Mesothelial cell of epicardium (in vitro differentiated cells): Measurements from ENCODE around the gene TBCCD1. TPM values are rescaled to one million over a fixed set of nuclear protein-coding genes. Genes with fewer than 3 reads are reported as not detected.
A peak's percentile ranks its signal among the peaks of the same experiment; 100 is the strongest.

ENCODE experiments used
- DNase-seq, 2 experiments: peaks; one replicate each; pipeline ENCODE4 v3.0.0; 2021; ENCODE audit warnings: low spot score in 2 of 2; ENCODE audit not compliant: unreplicated experiment in 2 of 2
- H3K27ac Mint-ChIP-seq: 2 replicates; pipeline ENCODE4 v1.8.0; 2021; ENCODE audit warnings: mixed read lengths
- H3K27me3 Mint-ChIP-seq: 2 replicates; pipeline ENCODE4 v1.8.0; 2021; ENCODE audit warnings: low read depth, mixed read lengths
- H3K36me3 Mint-ChIP-seq: 2 replicates; pipeline ENCODE4 v1.8.0; 2021; ENCODE audit warnings: mixed read lengths
- H3K4me1 Mint-ChIP-seq: 2 replicates; pipeline ENCODE4 v1.8.0; 2021; ENCODE audit warnings: mixed read lengths
- H3K4me3 Mint-ChIP-seq: 2 replicates; pipeline ENCODE4 v1.8.0; 2021; ENCODE audit warnings: mild to moderate bottlenecking, moderate library complexity, mixed read lengths
- H3K9me3 Mint-ChIP-seq: 2 replicates; pipeline ENCODE4 v1.8.0; 2021; ENCODE audit warnings: mixed read lengths
- total RNA-seq: library from RNA; stranded (reverse); gene quantifications from 3 replicates; pipeline ENCODE4 v1.2.1, GENCODE V29; 2021
- TF ChIP-seq, protein P1 (sequence below): fragments of 200-600 bp; sonication (generic); IDR thresholded peaks from one replicate; pipeline ENCODE4 v1.5.0; 2021; ENCODE audit warnings: antibody characterized with exemption; ENCODE audit not compliant: unreplicated experiment

TBCCD1 gene
- total RNA-seq, 1 donor from 2014 or later = 14.5 TPM

DNA sequence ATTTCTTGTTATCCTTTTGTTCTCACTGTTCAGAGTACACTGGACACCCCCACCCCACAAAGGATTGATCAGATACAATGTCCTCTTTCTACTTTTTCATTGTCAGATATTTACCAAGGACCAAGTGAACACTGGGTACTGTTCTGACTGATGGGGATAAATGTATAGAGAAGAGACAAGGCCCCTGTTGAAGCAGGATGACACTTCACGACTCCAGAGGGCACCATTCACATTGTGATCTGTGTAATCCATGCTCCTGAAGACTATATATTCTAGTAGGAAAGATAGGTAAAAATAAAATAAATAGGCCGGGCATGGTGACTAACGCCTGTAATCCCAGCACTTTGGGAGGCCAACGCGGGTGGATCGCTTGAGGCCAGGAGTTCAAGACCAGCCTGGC lies 15.8 kb downstream of the TBCCD1 start:
- no peak overlapping the region for H3K27ac Mint-ChIP-seq
- H3K4me3 Mint-ChIP-seq = no peak overlapping the region
- no peak for DNase-seq
- no peaks in the 10 kb centered on the region for H3K27me3 Mint-ChIP-seq
- H3K36me3 Mint-ChIP-seq = peaks cover 24% of the 10 kb centered on the region
- TF ChIP-seq, protein P1, sequence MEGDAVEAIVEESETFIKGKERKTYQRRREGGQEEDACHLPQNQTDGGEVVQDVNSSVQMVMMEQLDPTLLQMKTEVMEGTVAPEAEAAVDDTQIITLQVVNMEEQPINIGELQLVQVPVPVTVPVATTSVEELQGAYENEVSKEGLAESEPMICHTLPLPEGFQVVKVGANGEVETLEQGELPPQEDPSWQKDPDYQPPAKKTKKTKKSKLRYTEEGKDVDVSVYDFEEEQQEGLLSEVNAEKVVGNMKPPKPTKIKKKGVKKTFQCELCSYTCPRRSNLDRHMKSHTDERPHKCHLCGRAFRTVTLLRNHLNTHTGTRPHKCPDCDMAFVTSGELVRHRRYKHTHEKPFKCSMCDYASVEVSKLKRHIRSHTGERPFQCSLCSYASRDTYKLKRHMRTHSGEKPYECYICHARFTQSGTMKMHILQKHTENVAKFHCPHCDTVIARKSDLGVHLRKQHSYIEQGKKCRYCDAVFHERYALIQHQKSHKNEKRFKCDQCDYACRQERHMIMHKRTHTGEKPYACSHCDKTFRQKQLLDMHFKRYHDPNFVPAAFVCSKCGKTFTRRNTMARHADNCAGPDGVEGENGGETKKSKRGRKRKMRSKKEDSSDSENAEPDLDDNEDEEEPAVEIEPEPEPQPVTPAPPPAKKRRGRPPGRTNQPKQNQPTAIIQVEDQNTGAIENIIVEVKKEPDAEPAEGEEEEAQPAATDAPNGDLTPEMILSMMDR = no peak
- no peaks in the 10 kb centered on the region for H3K4me1 Mint-ChIP-seq
- no peaks in the 10 kb centered on the region for H3K9me3 Mint-ChIP-seq

DNA sequence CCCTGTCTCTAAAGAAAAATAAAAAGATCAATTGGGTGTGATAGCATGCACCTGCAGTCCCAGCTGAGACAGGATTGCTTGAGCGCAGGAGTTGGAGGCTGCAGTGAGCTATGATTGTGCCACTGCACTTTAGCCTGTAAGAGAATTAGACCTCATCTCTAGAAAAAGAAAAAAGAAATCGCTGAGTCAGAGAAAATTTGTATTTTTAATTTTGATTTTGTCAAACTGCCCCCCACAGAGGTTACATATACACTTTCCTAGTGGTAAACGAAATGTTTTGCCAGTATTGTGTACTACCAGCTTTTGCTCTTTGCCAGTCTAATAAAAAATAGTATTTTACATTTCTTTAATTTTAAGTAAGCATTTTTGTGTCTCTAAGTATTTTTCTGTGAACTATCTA lies 17.6 kb downstream of the TBCCD1 start:
- Mint-ChIP-seq H3K27me3 (no peaks in the 10 kb centered on the region), H3K4me3 (no peak overlapping the region), H3K36me3 (peaks cover 17% of the 10 kb centered on the region), H3K9me3 (no peaks in the 10 kb centered on the region), H3K27ac (no peak overlapping the region), H3K4me1 (no peaks in the 10 kb centered on the region)
- TF ChIP-seq, protein P1 = no peak
- DNase-seq = no peak

DNA sequence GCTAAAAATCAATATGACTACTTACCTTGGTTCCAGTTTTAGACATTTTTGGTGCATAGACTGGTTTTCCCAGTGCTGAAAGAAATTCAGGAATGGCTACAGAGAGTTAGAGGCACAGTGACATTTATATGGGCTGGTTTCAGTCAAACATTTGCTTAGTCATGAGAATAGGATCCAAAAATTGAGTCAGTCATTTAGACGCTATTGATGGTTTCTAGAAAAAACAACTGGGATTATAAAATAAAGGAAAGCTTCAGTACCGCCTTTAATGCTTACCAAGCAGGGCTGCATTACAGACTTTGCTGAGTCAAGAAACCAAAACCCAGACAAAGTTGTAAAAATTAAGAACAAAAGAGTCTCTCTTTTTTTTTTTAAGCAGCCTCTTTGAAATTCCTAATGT lies 22.9 kb downstream of the TBCCD1 start, which contains the start of gene CRYGS:
CRYGS (minus strand) TSS at position 100 of the 400 bp plus-strand sequence; CDS start at position 46, 54 bp downstream.
- Mint-ChIP-seq H3K27ac (no peak within 1 kb of the TSS), H3K4me1 (peaks cover 9% of the 10 kb centered on the region), H3K36me3 (peaks cover 6% of the 10 kb centered on the region), H3K9me3 (no peaks in the 10 kb centered on the region), H3K27me3 (no peaks in the 10 kb centered on the region), H3K4me3 (no peak within 1 kb of the TSS)
- no peak for DNase-seq
- TF ChIP-seq, protein P1 = no peak

DNA sequence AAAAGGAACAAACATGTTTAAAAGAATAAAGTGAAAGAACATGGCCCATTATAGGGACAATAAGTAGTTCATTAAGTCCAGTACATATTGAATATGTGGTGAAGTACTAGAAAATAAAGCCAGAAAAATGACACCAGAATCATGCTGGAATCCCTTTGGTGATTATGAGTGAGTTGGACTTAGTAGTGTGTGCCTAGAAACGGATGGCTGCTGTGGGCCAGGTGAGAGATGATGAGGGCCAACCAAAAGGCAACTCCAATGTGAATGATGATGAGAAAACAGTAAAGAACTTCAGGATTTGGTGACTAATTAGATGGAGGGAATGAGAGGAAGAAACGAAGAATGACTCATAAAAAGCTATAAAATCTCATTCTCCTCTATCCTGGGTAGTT lies 26.3 kb downstream of the TBCCD1 start:
- TF ChIP-seq, protein P1 = peak; percentile 12
- no peaks in the 10 kb centered on the region for H3K27me3 Mint-ChIP-seq
- no peaks in the 10 kb centered on the region for H3K9me3 Mint-ChIP-seq
- no peak for DNase-seq
- peaks cover 17% of the 10 kb centered on the region for H3K4me1 Mint-ChIP-seq
- no peak overlapping the region for H3K4me3 Mint-ChIP-seq
- no peak overlapping the region for H3K27ac Mint-ChIP-seq
- no peaks in the 10 kb centered on the region for H3K36me3 Mint-ChIP-seq

DNA sequence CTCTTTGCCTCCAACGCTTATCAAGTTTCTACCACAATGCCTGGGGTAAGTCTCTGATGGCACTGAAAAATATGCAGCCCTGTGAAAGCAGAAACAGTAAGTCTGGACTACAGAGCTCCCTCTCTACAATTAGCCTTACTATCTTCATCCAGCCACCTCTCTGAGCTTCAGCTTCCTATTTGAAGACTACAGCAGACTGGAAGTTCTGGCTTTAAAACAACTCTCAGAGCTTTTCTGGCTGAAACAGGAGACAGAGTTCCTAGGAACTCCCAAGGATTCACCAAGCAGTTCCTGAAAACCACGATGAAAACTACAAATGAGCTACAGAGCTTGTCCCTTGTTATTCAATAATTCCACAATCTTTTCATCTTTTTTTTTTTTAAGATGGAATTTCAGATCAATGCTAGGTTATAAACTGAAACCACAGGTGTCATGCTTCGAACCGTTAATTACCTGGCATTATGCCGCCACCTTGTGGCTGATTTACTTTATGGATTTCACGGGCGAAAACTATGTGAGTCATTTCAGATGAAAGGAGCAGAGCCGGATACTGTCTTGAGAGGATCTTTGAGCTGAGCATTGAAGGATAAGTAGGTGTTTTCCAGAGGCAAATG lies 26.8 kb downstream of the TBCCD1 start:
- H3K36me3 Mint-ChIP-seq = no peaks in the 10 kb centered on the region
- peak; percentile 43 to 74 for DNase-seq
- TF ChIP-seq, protein P1 = peak; percentile 82
- peaks cover 17% of the 10 kb centered on the region for H3K4me1 Mint-ChIP-seq
- H3K9me3 Mint-ChIP-seq = no peaks in the 10 kb centered on the region
- no peak overlapping the region for H3K27ac Mint-ChIP-seq
- peak overlapping the region; percentile 13 for H3K4me3 Mint-ChIP-seq
- H3K27me3 Mint-ChIP-seq = no peaks in the 10 kb centered on the region
